ENCODE data around the gene ZNF292.
"Not testable (repeated sequence)": the region's sequence is repeated elsewhere in the genome, so short reads cannot be mapped to it uniquely, and the experiment has no call there.

ZNF292 gene

DNA sequence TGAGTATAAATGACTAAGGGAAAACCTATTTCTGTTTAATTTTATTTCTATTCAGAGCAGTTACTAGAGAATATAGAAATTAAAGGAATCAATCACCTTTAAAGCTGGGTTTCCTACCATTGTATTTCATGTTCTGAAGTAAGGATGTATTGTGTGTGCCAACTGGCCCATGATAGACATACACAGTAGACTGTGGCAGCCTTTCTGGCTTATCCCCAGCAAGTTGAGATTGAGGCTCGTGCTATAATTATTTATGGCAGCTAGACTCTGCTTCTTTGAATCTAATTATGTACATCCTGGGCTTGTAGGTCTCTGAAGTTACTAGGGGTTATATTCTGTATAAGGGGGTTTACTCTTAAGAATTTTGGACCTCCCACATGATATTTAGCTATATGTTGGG is 44.4 kb downstream of the ZNF292 start:
- intact Hi-C loops (cut with DNase I), result no loop called here
- DNase-seq, result no peak

DNA sequence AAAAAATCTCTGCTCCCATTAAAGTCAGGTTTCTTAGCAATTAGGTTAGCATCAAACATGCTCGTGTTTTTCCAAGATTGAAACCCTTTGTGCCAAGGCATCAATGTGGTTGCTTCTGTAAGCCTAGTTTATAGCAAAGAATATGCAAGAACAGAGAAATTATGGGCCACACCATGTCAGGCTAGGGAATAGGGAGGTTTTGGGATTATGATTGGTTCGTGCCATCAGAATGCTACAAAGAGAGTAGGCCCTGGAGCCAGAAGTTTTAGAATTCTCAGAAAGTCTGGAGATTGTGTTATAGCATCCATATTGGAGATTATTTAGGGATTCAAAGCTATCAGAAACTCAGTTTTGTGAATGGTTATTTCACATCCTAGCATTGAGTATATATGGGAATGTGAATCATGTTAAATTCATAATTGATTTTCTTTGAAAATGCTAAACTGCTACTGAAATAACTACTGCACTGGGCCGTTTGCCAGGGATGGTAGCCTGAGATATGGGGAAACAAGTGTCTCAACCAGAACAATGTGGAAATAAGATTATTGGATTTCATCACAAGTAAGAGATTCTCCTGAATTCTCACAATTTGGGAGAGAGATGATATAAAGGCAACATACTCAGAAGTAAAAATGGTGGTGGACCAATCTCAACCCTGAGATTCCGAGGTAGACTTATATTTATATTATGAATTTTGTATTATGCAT is 45.3 kb downstream of the ZNF292 start:
- intact Hi-C loops (cut with DNase I), result no loop called here
- peak in 9 of 42 donors; percentile 8 to 36 (median 21) for DNase-seq

DNA sequence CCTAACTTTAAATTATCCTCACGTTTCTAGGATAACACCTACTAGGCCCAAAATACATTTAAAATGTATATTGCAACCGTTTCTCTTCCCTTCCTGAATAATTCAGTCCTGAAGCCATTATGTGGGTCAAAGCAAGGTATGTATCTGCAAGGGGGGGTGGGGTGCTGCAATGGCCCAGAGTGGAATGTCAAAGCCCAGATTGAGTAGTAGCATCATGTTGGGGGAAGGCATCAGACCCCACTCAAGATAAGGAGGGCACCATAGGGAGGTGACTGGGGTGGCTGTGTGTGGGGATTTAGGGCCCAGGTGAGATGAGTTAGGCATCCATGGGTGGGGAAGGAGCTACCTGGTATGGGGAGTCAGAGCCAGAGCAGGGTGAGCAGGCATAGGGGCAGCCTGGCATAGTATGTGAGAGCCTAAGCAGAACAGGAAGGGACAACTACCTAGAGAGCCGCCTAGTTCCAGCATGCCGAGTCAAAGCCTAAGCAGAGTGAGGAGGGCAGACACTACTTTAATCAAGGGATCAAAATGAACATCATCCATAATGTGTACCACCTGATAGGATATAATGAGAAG is 48.2 kb downstream of the ZNF292 start:
- no peak for DNase-seq
- intact Hi-C loops (cut with DNase I), result no loop called here

- no peak for DNase-seq
- intact Hi-C loops (cut with DNase I), result no loop called here
These were observed 54.4 kb downstream of the ZNF292 start for GRCh38 chr6:87209812-87210211.

GRCh38 chr6:87210979-87211378 is 55.6 kb downstream of the ZNF292 start:
- no peak for DNase-seq
- intact Hi-C loops (cut with DNase I), result no loop called here

DNA sequence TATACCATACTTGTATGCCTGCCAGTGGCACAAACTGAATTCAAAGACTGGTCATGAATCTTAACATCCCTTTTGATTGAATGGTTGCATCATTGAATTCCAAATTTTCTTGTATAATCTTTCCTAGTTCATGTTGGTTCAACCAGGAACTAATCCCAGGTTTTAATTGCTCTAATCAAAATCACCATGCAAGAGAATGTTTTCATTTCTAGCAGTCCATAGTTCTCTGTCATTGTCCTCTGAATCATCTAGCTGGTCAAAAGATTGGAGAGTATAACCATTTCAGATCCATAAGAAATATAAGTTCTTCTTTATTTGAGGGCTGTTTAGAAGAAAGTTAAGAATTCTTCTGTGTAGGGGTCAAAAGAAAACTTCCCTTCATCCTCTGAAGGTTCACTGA is 57.2 kb downstream of the ZNF292 start:
- intact Hi-C loops (cut with DNase I), result no loop called here
- no peak for DNase-seq

DNA sequence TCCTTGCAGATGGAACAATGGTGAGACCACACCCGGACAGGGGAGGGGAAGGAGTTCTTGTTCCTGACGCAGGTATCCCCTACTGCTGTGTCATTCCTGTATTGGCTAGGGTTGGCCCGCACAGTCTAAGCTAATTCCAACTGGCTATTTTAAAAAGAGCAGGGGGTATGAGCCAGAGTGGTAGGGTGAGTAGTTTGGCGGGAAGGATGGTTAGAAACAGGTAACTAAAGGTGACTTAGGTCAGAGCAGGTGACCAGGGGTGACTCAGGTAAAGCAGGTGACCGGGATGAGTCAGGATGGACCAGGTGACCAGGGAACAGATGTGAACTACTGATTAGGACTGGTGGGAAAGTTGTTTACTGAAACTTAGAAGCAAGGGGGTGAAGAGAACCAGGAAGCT is 58.0 kb downstream of the ZNF292 start:
- no peak for DNase-seq
- intact Hi-C loops (cut with DNase I), result no loop called here

- DNase-seq, result no peak
- intact Hi-C loops (cut with DNase I), result no loop called here
These were observed 59.5 kb downstream of the ZNF292 start for GRCh38 chr6:87214831-87215230.

DNA sequence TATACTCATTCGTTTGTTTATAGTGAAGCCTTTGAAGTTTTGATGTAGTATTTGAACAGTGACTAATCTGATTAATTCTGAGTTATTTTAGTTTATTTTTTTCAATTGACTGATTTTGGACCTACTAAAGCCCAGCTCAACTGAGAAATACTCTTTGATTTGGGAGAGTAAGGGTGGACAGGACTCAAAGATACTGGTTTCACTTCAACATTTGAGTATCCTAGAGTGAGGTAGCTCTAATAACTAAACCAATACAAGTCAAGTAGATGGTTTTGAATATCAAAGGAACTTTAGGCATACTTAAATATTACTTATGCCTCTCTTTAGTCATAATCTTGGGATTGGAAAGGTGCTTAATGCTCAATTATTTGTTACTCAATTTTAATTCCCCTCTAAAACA is 65.6 kb downstream of the ZNF292 start:
- DNase-seq, result no peak
- intact Hi-C loops (cut with DNase I), result no loop called here

DNA sequence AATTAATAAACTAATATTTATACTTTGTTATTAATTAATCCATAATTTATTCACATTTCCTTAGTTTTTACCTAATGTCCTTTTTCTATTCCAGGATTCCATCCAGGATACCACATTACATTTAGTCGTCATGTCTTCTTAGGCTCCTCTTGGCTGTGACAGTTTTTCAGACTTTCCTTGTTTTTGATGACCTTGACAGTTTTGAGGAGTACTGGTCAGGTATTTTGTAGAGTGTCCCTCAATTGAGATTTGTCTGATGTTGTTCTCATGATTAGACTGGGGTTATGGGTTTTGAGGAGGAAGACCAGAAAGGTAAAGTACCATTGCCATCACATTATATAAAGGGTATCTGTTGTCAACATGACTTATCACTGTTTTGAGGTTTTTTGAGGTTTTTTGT is 67.3 kb downstream of the ZNF292 start:
- no peak for DNase-seq
- intact Hi-C loops (cut with DNase I), result no loop called here

DNA sequence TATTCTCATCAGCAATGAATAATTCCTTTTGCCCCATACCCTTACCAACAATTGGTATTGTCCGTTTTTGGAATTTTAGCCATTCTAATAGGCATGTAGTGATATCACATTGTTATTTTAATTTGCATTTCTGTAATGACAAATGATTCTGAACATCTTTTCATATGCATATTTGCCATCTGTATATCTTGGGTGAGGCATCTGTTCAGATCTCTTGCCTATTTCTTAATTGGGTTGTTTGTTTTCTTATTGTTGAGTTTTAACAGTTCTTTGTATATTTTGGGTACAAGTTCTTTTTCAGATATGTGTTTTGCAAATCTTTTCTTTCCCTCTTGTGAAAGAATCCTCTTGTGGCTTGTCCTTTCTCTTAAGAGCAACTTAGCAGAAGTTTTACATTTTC is 69.6 kb downstream of the ZNF292 start:
- intact Hi-C loops (cut with DNase I), result no loop called here

GRCh38 chr6:87225511-87225910 is 70.1 kb downstream of the ZNF292 start:
- DNase-seq, result no peak
- intact Hi-C loops (cut with DNase I), result no loop called here

More for the DNA sequence above, 69.6 kb downstream of the ZNF292 start:
- no peak for DNase-seq

DNA sequence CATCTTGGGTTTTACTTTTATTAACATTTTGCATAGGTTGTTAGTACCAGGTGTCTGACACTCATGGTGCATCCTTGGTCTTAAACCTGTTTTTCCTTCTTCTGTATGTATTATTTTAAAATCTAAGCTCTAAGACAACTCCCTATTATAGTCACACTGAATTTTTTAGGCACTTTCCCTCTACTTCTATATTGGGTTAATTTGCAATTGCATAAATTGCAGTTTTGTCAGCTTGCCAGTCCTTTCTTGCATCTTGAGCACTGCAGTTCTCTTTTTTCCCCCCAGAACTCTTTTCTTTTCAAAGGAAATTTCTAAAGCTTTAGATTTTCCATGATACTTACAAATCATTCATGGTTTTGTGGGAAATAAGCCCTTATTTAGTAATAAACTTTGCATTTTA is 70.6 kb downstream of the ZNF292 start:
- intact Hi-C loops (cut with DNase I), result no loop called here
- no peak for DNase-seq

GRCh38 chr6:87230801-87231200 is 75.4 kb downstream of the ZNF292 start:
- no peak for DNase-seq
- intact Hi-C loops (cut with DNase I), result loop anchor here (10.0 kb wide), 1 partner anchor 76 kb away; the partner anchor contains the start of gene ZNF292

GRCh38 chr6:87237804-87238203 is 82.4 kb downstream of the ZNF292 start:
- intact Hi-C loops (cut with DNase I), result loop anchor here (10.0 kb wide), 1 partner anchor 83 kb away; the partner anchor contains the start of gene ZNF292

GRCh38 chr6:87239098-87239635 is 83.8 kb downstream of the ZNF292 start:
- DNase-seq, result not testable (repeated sequence)
- intact Hi-C loops (cut with DNase I), result loop anchor here (10.0 kb wide), 1 partner anchor 84 kb away; the partner anchor contains the start of gene ZNF292

More at GRCh38 chr6:87237804-87238203, 82.4 kb downstream of the ZNF292 start:
- no peak for DNase-seq

- intact Hi-C loops (cut with DNase I), result no loop called here
- no peak for DNase-seq
These were observed 85.9 kb downstream of the ZNF292 start for GRCh38 chr6:87241304-87241703.

DNA sequence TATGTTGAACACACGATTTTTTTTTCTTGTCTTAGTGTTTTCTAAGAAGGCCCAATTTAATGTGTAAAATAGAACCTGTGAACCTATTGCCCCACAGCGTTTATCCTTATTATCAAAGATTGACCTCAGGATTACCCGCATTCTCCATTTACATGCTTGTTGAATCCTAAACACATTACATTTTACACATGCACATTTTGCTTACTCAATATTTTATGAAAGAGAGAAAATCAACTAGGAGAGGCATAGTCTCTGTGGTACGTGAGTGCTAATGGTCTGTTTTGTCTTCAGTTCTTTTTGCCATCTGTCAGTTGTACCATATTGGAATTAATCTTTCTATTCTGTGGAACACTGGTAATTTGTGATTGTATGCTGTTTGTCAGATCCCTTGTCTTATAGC is 86.9 kb downstream of the ZNF292 start:
- intact Hi-C loops (cut with DNase I), result no loop called here
- no peak for DNase-seq

DNA sequence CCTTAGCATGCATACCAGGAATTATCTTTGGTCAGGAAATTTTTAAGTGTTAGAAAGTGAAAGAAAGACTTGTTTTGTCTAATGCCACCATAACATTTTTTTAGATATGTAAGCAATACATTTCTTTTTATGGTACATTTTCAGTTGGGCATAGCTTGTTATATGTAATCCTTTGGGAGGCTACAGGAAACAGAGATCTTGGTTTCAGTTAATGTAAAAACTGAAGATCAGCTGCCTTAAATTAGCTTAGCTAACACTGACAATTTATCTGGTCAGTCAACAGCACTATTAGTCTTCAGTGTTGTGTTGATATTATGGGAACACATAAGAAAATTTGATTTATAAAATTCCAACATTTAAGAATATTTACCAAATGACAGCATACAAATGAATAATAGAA is 88.4 kb downstream of the ZNF292 start:
- no peak for DNase-seq
- intact Hi-C loops (cut with DNase I), result no loop called here

- DNase-seq, result no peak
- intact Hi-C loops (cut with DNase I), result no loop called here
These were observed 89.0 kb downstream of the ZNF292 start for GRCh38 chr6:87244380-87244779.

- no peak for DNase-seq
- intact Hi-C loops (cut with DNase I), result loop anchor here (10.0 kb wide), 1 partner anchor 1915 kb away; no protein-coding TSS in a partner anchor
These were observed 94.7 kb downstream of the ZNF292 start for GRCh38 chr6:87250019-87250418.

Data from head of caudate nucleus (tissue), 42 donors.